H1 (cell line): ENCODE measurements around the gene RBBP5. TPM values are rescaled to one million over a fixed set of nuclear protein-coding genes. Genes with fewer than 3 reads are reported as not detected.

ENCODE experiments used
- CTCF ChIA-PET: fragments of 300-600 bp; sonication (Branson Sonifier 250); formaldehyde crosslinking; loops from one replicate; lab custom pipeline; 2021; ENCODE audit not compliant: partially characterized antibody; lab: Charles Lee
- POLR2A ChIA-PET: fragments of 300-600 bp; sonication (Branson Sonifier 250); formaldehyde crosslinking; loops from one replicate; lab custom pipeline; 2021; ENCODE audit warnings: inconsistent platforms; ENCODE audit not compliant: partially characterized antibody; lab: Charles Lee
- DNase-seq, 2 experiments: peaks; one replicate each; pipeline versions ENCODE4 v3.0.0 to v3.0.0-alpha.2; 2010 to 2022; ENCODE audit warnings: low spot score in 2 of 2, low read depth in 1 of 2, mixed read lengths in 1 of 2
- FAIRE-seq: peaks from 2 replicates; lab custom pipeline; 2011; peaks lifted over from hg19 to GRCh38; lab: Jason Lieb, UNC
- H2AFZ ChIP-seq: 2 replicates; pipeline ENCODE4 v1.8.1; 2012; ENCODE audit warnings: low read length, inconsistent platforms
- H2AK5ac ChIP-seq: 2 replicates; pipeline ENCODE4 v1.6.1; 2013; ENCODE audit warnings: low read depth, low read length
- H2BK120ac ChIP-seq: replicated peaks from 2 replicates; pipeline ENCODE3; 2013; ENCODE audit warnings: low read depth, low read length, inconsistent platforms
- H2BK12ac ChIP-seq: 2 replicates; pipeline ENCODE4 v1.6.1; 2013; ENCODE audit warnings: low read depth, low read length
- H2BK15ac ChIP-seq: 2 replicates; pipeline ENCODE4 v1.6.1; 2013; ENCODE audit warnings: low read length
- H2BK20ac ChIP-seq: 2 replicates; pipeline ENCODE4 v1.6.1; 2013; ENCODE audit warnings: low read length
- H2BK5ac ChIP-seq: 2 replicates; pipeline ENCODE4 v1.6.1; 2013; ENCODE audit warnings: low read depth, low read length
- H3K14ac ChIP-seq: 2 replicates; pipeline ENCODE4 v1.6.1; 2013; ENCODE audit warnings: inconsistent platforms; ENCODE audit not compliant: insufficient read length
- H3K18ac ChIP-seq: 2 replicates; pipeline ENCODE4 v1.6.1; 2013; ENCODE audit warnings: low read length; ENCODE audit errors: extremely low read depth
- H3K23ac ChIP-seq: 2 replicates; pipeline ENCODE4 v1.6.1; 2013; ENCODE audit warnings: inconsistent platforms; ENCODE audit not compliant: insufficient read length
- H3K23me2 ChIP-seq: 2 replicates; pipeline ENCODE4 v1.6.1; 2013; ENCODE audit warnings: low read depth, low read length
- H3K27ac ChIP-seq: 2 replicates; pipeline ENCODE4 v1.6.1; 2011; ENCODE audit warnings: low read depth, low read length, inconsistent platforms
- H3K27me3 ChIP-seq, 4 experiments: replicated peaks in 1 of 4; 1 replicate in 1 of 4; 2 replicates in 3 of 4; pipeline versions ENCODE4 v1.6.1 to v1.8.1; 2011 to 2013; ENCODE audit warnings: low read length in 3 of 4, mild to moderate bottlenecking in 3 of 4, inconsistent platforms in 2 of 4, mixed read lengths in 2 of 4, moderate library complexity in 1 of 4; ENCODE audit not compliant: control insufficient read depth in 3 of 4, insufficient read depth in 3 of 4; ENCODE audit errors: extremely low read depth in 1 of 4
- H3K36me3 ChIP-seq, 4 experiments: 2 replicates each; pipeline versions ENCODE4 v1.6.1 to v1.8.1; 2011 to 2013; ENCODE audit warnings: mild to moderate bottlenecking in 4 of 4, low read length in 3 of 4, moderate library complexity in 2 of 4, control low read depth in 1 of 4, inconsistent platforms in 1 of 4; ENCODE audit not compliant: insufficient read depth in 4 of 4, control insufficient read depth in 2 of 4
- H3K4ac ChIP-seq: replicated peaks from 2 replicates; pipeline ENCODE3; 2013; ENCODE audit warnings: low read length, low read depth, mixed read lengths, inconsistent platforms; ENCODE audit not compliant: insufficient read length
- H3K4me1 ChIP-seq, 4 experiments: replicated peaks in 1 of 4; 1 replicate in 1 of 4; 2 replicates in 3 of 4; pipeline versions ENCODE4 v1.6.1 to v1.8.1; 2011 to 2013; ENCODE audit warnings: low read length in 3 of 4, inconsistent platforms in 2 of 4, mixed read lengths in 1 of 4; ENCODE audit not compliant: insufficient read depth in 4 of 4, control insufficient read depth in 3 of 4
- H3K4me2 ChIP-seq, 2 experiments: 2 replicates each; pipeline versions ENCODE4 v1.6.1 to v1.8.1; 2011 to 2013; ENCODE audit warnings: low read depth in 2 of 2, low read length in 2 of 2, control low read depth in 1 of 2, inconsistent platforms in 1 of 2, mild to moderate bottlenecking in 1 of 2; ENCODE audit not compliant: insufficient read depth in 1 of 2
- H3K4me3 ChIP-seq, 4 experiments: fragments of 200-600, 300-600 bp in 1 of 4; sonication (generic), shearing (Covaris generic), sonication (Bioruptor Twin) in 1 of 4; 2 replicates each; pipeline versions ENCODE4 v1.5.1 to v1.8.1; 2011 to 2016; ENCODE audit warnings: low read length in 4 of 4, low read depth in 3 of 4, control low read depth in 2 of 4, inconsistent platforms in 2 of 4, mild to moderate bottlenecking in 2 of 4, mixed read lengths in 1 of 4, moderate library complexity in 1 of 4; ENCODE audit not compliant: insufficient read depth in 2 of 4; ENCODE audit errors: extremely low read depth in 1 of 4
- H3K56ac ChIP-seq: replicated peaks from 2 replicates; pipeline ENCODE3; 2013; ENCODE audit warnings: low read depth, mild to moderate bottlenecking, mixed read lengths, low read length, inconsistent platforms; ENCODE audit not compliant: insufficient read length
- H3K79me1 ChIP-seq: 2 replicates; pipeline ENCODE4 v1.6.1; 2013; ENCODE audit warnings: low read depth, low read length, control low read depth
- H3K79me2 ChIP-seq, 2 experiments: 2 replicates each; pipeline versions ENCODE4 v1.6.1 to v1.8.1; 2012 to 2013; ENCODE audit warnings: low read length in 2 of 2, mild to moderate bottlenecking in 2 of 2, inconsistent platforms in 1 of 2; ENCODE audit not compliant: insufficient read depth in 2 of 2, control insufficient read depth in 1 of 2
- H3K9ac ChIP-seq, 4 experiments: replicated peaks in 1 of 4; 1 replicate in 1 of 4; 2 replicates in 3 of 4; pipeline versions ENCODE4 v1.6.1 to v1.8.1; 2011 to 2013; ENCODE audit warnings: low read depth in 3 of 4, low read length in 3 of 4, control low read depth in 2 of 4, mild to moderate bottlenecking in 2 of 4, moderate library complexity in 2 of 4, inconsistent platforms in 1 of 4; ENCODE audit errors: extremely low read depth in 1 of 4
- H3K9me3 ChIP-seq, 2 experiments: 2 replicates each; pipeline versions ENCODE4 v1.6.1 to v1.8.1; 2012 to 2013; ENCODE audit warnings: mild to moderate bottlenecking in 2 of 2, moderate library complexity in 2 of 2, control low read depth in 1 of 2, inconsistent platforms in 1 of 2, low read depth in 1 of 2, low read length in 1 of 2, mixed read lengths in 1 of 2; ENCODE audit not compliant: insufficient read depth in 2 of 2
- H4K20me1 ChIP-seq, 2 experiments: replicated peaks in 1 of 2; 2 replicates each; pipeline versions ENCODE3 to v1.8.1; 2011 to 2013; ENCODE audit warnings: inconsistent platforms in 2 of 2, low read length in 2 of 2, mild to moderate bottlenecking in 1 of 2; ENCODE audit not compliant: insufficient read depth in 2 of 2, control insufficient read depth in 1 of 2
- H4K5ac ChIP-seq: 2 replicates; pipeline ENCODE4 v1.6.1; 2013; ENCODE audit warnings: low read length, low read depth, mixed read lengths, inconsistent platforms; ENCODE audit not compliant: insufficient read length
- H4K8ac ChIP-seq: 2 replicates; pipeline ENCODE4 v1.8.0; 2013; ENCODE audit warnings: mild to moderate bottlenecking, moderate library complexity, low read length, inconsistent platforms; ENCODE audit not compliant: insufficient read depth; ENCODE audit errors: extremely low read depth
- H4K91ac ChIP-seq: replicated peaks from 2 replicates; pipeline ENCODE3; 2013; ENCODE audit warnings: low read length, mixed read lengths, inconsistent platforms; ENCODE audit not compliant: insufficient read length
- ASH2L ChIP-seq: fragments of 200-600, 300-600 bp; sonication (generic); IDR thresholded peaks from one replicate; pipeline ENCODE4 v1.7.1; 2017; ENCODE audit warnings: low read length
- BCL11A ChIP-seq, 2 experiments: IDR thresholded peaks; one replicate each; pipeline ENCODE4 v1.6.1; 2011; ENCODE audit warnings: low read depth in 2 of 2, low read length in 2 of 2, mild to moderate bottlenecking in 2 of 2
- EGR1 ChIP-seq: IDR thresholded peaks from 2 replicates; pipeline ENCODE4 v1.6.1; 2011; ENCODE audit warnings: low read depth, low read length, borderline replicate concordance
- EZH2 ChIP-seq: fragments of 200-600 bp; sonication (generic); IDR thresholded peaks from 2 replicates; pipeline ENCODE4 v1.7.1; 2012; ENCODE audit warnings: low read depth, mild to moderate bottlenecking, moderate library complexity, low read length, inconsistent platforms; ENCODE audit not compliant: severe bottlenecking
- HDAC2 ChIP-seq, 2 experiments: fragments of 300-600 bp in 1 of 2; sonication (generic) in 1 of 2; IDR thresholded peaks; 2 replicates each; pipeline ENCODE4 v1.6.1; 2011 to 2012; ENCODE audit warnings: low read depth in 2 of 2, low read length in 2 of 2, mild to moderate bottlenecking in 2 of 2, moderate library complexity in 2 of 2, borderline replicate concordance in 1 of 2, inconsistent platforms in 1 of 2
- NRF1 ChIP-seq: IDR thresholded peaks from 2 replicates; pipeline ENCODE4 v1.6.1; 2011; ENCODE audit warnings: mild to moderate bottlenecking, low read depth, low read length, improper control_type of control experiment
- RFX5 ChIP-seq: IDR thresholded peaks from 2 replicates; pipeline ENCODE4 v1.6.1; 2011; ENCODE audit warnings: low read depth, low read length, improper control_type of control experiment, borderline replicate concordance
- SIN3A ChIP-seq, 2 experiments: IDR thresholded peaks in 1 of 2; conservative IDR thresholded peaks in 1 of 2; 2 replicates each; pipeline ENCODE4 v1.6.1; 2011 to 2012; ENCODE audit warnings: low read length in 2 of 2, improper control_type of control experiment in 1 of 2, low read depth in 1 of 2, mild to moderate bottlenecking in 1 of 2
- TAF7 ChIP-seq: optimal IDR thresholded peaks from 2 replicates; pipeline ENCODE3; 2011; ENCODE audit warnings: low read depth, mild to moderate bottlenecking, inconsistent platforms, low read length, moderate library complexity, borderline replicate concordance
- TCF12 ChIP-seq: IDR thresholded peaks from 2 replicates; pipeline ENCODE4 v1.6.1; 2011; ENCODE audit warnings: low read depth, mild to moderate bottlenecking, low read length
- WGBS, 2 experiments: shearing (Covaris generic) in 1 of 2; methylation state at CpG; one replicate each; pipeline versions ENCODE4 v1.1.6 to v1.1.7; 2013 to 2015; ENCODE audit warnings: low lambda C conversion rate in 2 of 2, mixed read lengths in 2 of 2, inconsistent platforms in 1 of 2, low coverage in 1 of 2, missing lambda C conversion rate in 1 of 2; ENCODE audit not compliant: insufficient replicate concordance in 2 of 2, insufficient coverage in 1 of 2, insufficient read length in 1 of 2; ENCODE audit errors: extremely low coverage in 1 of 2, missing lambda C conversion rate in 1 of 2; 5-methylcytosine and 5-hydroxymethylcytosine counted together
- polyA plus RNA-seq, 7 experiments: library from polyadenylated mRNA; depleted of rRNA in 3 of 7; stranded (reverse) in 5 of 7; unstranded in 2 of 7; fragments of >200 nt in 5 of 7; fragments of 200-250 nt in 2 of 7; gene quantifications; 1 replicate in 5 of 7; 2 replicates in 1 of 7; 4 replicates in 1 of 7; pipeline versions ENCODE4 v1.2.1 to v1.2.3, GENCODE V29; 2011 to 2013; ENCODE audit warnings: missing spikeins in 2 of 7, mixed read lengths in 2 of 7
- total RNA-seq: library from RNA; stranded (reverse); fragmentation: NEBNext Ultra II Directional; extraction: Animal tissue kit (Norgen Biotek cat#: 25700); gene quantifications from 2 replicates; pipeline ENCODE4 v1.2.1, GENCODE V29; 2021
- TF ChIP-seq, protein P1 (sequence below), 3 experiments: IDR thresholded peaks; 1 replicate in 2 of 3; 2 replicates in 1 of 3; pipeline versions ENCODE4 v1.5.1 to v1.6.1; 2011; ENCODE audit warnings: low read length in 3 of 3, mild to moderate bottlenecking in 3 of 3, inconsistent platforms in 2 of 3, low read depth in 1 of 3, moderate library complexity in 1 of 3; ENCODE audit not compliant: insufficient read depth in 1 of 3; ENCODE audit errors: control extremely low read depth in 1 of 3

RBBP5 gene
- total and polyA plus RNA-seq, 2 of the 8 experiments (the other 6 are each of a cell fraction or from before 2014, with no cell fraction given) = 6.7 to 21.5 TPM

DNA sequence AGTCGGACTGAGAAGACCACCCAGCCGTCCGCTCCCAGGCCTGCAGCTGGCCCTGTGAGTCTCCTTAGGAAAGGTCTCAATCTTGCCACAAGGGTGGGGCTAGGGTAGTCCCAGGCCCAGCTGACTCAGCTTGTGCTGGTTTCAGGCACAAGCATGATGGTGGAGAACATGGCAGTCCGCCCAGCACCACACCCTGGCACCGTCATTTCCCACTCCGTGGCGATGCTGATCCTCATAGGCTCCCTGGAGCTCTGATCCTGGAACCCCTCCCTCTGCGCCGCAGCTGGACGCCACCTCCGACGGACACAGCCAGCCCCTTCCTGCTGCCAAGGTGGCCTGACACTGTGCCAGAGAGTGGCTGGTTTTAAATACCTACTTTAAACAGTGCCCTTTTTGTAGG lies 48.3 kb downstream of the RBBP5 start:
- FAIRE-seq (no peak), DNase-seq (no peak)
- H2AFZ ChIP-seq = no peak overlapping the region
- no peaks in the 10 kb centered on the region for H3K27me3 ChIP-seq
- CTCF ChIA-PET = interaction anchor here (1.2 to 38.9 kb wide), 8 partner anchors 12 to 282 kb away, joined by 3 to 1336 read pairs (median 6); partner anchors contain the start of gene RBBP5
- no peaks in the 10 kb centered on the region for H4K20me1 ChIP-seq
- H3K4me2 ChIP-seq = no peak overlapping the region
- H3K79me1 ChIP-seq = no peaks in the 10 kb centered on the region
- H3K9me3 ChIP-seq = no peaks in the 10 kb centered on the region
- no peak overlapping the region for H4K8ac ChIP-seq
- no peak overlapping the region for H2AK5ac ChIP-seq
- no peak overlapping the region for H2BK15ac ChIP-seq
- no peaks in the 10 kb centered on the region for H3K4me1 ChIP-seq
- no peak overlapping the region for H2BK12ac ChIP-seq
- H3K4ac ChIP-seq = no peak overlapping the region
- H4K91ac ChIP-seq = no peak overlapping the region
- H3K14ac ChIP-seq = no peak overlapping the region
- no peaks in the 10 kb centered on the region for H3K79me2 ChIP-seq
- H3K9ac ChIP-seq = no peak overlapping the region
- no peak overlapping the region for H3K18ac ChIP-seq
- 92% methylated on average over 10 of the region's 12 CpGs; no CpG with 5 or more reads in 1 of the 2 experiments for WGBS, 2 experiments
- no peak overlapping the region for H3K4me3 ChIP-seq
- H2BK120ac ChIP-seq = no peak overlapping the region
- no peak overlapping the region for H2BK5ac ChIP-seq
- POLR2A ChIA-PET = interaction anchor here (0.6 to 1.3 kb wide), 2 partner anchors 10 to 76 kb away, joined by 3 read pairs; no protein-coding TSS in a partner anchor
- H3K23me2 ChIP-seq = no peaks in the 10 kb centered on the region
- no peak overlapping the region for H3K56ac ChIP-seq
- H4K5ac ChIP-seq = no peak overlapping the region
- H2BK20ac ChIP-seq = no peak overlapping the region
- no peaks in the 10 kb centered on the region for H3K36me3 ChIP-seq
- H3K27ac ChIP-seq = no peak overlapping the region
- no peak overlapping the region for H3K23ac ChIP-seq
- TF ChIP-seq RFX5 (no peak), TCF12 (no peak), TAF7 (no peak), EGR1 (no peak), EZH2 (no peak), NRF1 (no peak), BCL11A (IDR thresholded peaks at IDR 0.05; ENCODE audit: low read depth in 2 of 2, low read length in 2 of 2) (no peak), HDAC2 (IDR thresholded peaks at IDR 0.05; ENCODE audit: borderline replicate concordance in 1 of 2, low read depth in 2 of 2, low read length in 2 of 2) (no peak), ASH2L (no peak), SIN3A (conservative IDR thresholded peaks at IDR 0.05 in 1 of 2, IDR thresholded peaks at IDR 0.05 in 1 of 2; ENCODE audit: low read depth in 1 of 2, low read length in 2 of 2) (no peak)
- TF ChIP-seq, protein P1, sequence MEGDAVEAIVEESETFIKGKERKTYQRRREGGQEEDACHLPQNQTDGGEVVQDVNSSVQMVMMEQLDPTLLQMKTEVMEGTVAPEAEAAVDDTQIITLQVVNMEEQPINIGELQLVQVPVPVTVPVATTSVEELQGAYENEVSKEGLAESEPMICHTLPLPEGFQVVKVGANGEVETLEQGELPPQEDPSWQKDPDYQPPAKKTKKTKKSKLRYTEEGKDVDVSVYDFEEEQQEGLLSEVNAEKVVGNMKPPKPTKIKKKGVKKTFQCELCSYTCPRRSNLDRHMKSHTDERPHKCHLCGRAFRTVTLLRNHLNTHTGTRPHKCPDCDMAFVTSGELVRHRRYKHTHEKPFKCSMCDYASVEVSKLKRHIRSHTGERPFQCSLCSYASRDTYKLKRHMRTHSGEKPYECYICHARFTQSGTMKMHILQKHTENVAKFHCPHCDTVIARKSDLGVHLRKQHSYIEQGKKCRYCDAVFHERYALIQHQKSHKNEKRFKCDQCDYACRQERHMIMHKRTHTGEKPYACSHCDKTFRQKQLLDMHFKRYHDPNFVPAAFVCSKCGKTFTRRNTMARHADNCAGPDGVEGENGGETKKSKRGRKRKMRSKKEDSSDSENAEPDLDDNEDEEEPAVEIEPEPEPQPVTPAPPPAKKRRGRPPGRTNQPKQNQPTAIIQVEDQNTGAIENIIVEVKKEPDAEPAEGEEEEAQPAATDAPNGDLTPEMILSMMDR (IDR thresholded peaks at IDR 0.05; ENCODE audit: control extremely low read depth in 1 of 3, insufficient read depth in 1 of 3, low read depth in 1 of 3, low read length in 3 of 3) = no peak
